Activated B cell treated with CpG ODN at 0.5 μM for 24 hours (primary cell): ENCODE results near the gene PANK4. TPM values are rescaled to one million over a fixed set of nuclear protein-coding genes. Genes with fewer than 3 reads are reported as not detected.

Experiments
- ATAC-seq: fragments of 200-7000 bp; cut with Tn5 transposase; one replicate; pipeline ENCODE4 v1.10.0; 2021; ENCODE audit warnings: low read depth, mild to moderate bottlenecking, moderate library complexity
- CTCF ChIA-PET: fragments of 350-600 bp; sonication (Branson Sonifier 250); formaldehyde crosslinking; loops from one replicate; lab custom pipeline; 2021; ENCODE audit warnings: antibody characterized with exemption; lab: Charles Lee
- POLR2A ChIA-PET: fragments of 350-600 bp; sonication (Branson Sonifier 250); formaldehyde crosslinking; loops from one replicate; lab custom pipeline; 2021; ENCODE audit warnings: antibody characterized with exemption; lab: Charles Lee
- DNase-seq: peaks from one replicate; pipeline ENCODE4 v3.0.0; 2022
- H3K27ac Mint-ChIP-seq: one replicate; pipeline ENCODE4 v1.8.0; 2020; ENCODE audit warnings: mixed read lengths
- H3K27me3 Mint-ChIP-seq: one replicate; pipeline ENCODE4 v1.8.0; 2021; ENCODE audit warnings: mixed read lengths
- H3K36me3 Mint-ChIP-seq: one replicate; pipeline ENCODE4 v1.8.0; 2021; ENCODE audit warnings: low read depth, mixed read lengths
- H3K4me1 Mint-ChIP-seq: one replicate; pipeline ENCODE4 v1.8.0; 2021; ENCODE audit warnings: mixed read lengths
- H3K4me3 Mint-ChIP-seq: one replicate; pipeline ENCODE4 v1.8.0; 2020; ENCODE audit warnings: mild to moderate bottlenecking, mixed read lengths
- H3K9me3 Mint-ChIP-seq: one replicate; pipeline ENCODE4 v1.8.0; 2020; ENCODE audit warnings: mixed read lengths
- CTCF ChIP-seq: fragments of 200-600 bp; IDR thresholded peaks from one replicate; pipeline ENCODE4 v1.8.0; 2022; ENCODE audit warnings: antibody characterized with exemption, mild to moderate bottlenecking
- intact Hi-C: fragments of 100-400 bp; cut with micrococcal nuclease; formaldehyde crosslinking; loops from one replicate; pipeline ENCODE4 v1.15.1; 2024
- total RNA-seq: library from RNA; stranded (reverse); gene quantifications from 2 replicates; pipeline ENCODE4 v1.2.3, GENCODE V29; 2022

The PANK4 gene
- total RNA-seq, 1 donor from 2014 or later: 54.0 TPM

- peaks cover 17% of the 10 kb centered on the region for H3K4me1 Mint-ChIP-seq
- no peak overlapping the region for H3K4me3 Mint-ChIP-seq
- H3K36me3 Mint-ChIP-seq: no peaks in the 10 kb centered on the region
- no peak overlapping the region for H3K27ac Mint-ChIP-seq
- no peaks in the 10 kb centered on the region for H3K9me3 Mint-ChIP-seq
- peaks cover 6% of the 10 kb centered on the region for H3K27me3 Mint-ChIP-seq
- intact Hi-C loops: no loop called here
- ATAC-seq (peak; percentile 67), DNase-seq (no peak)
- ChIA-PET CTCF (interaction anchor here (0.9 kb wide), 1 partner anchor 94 kb away, joined by 3 read pairs; no protein-coding TSS in a partner anchor), POLR2A (no interaction called here)
- TF ChIP-seq CTCF: no peak
These were observed 59.3 kb downstream of the PANK4 start for GRCh38 chr1:2466958-2467554.

GRCh38 chr1:2466270-2466665 lies 60.1 kb downstream of the PANK4 start:
- H3K36me3 Mint-ChIP-seq: no peaks in the 10 kb centered on the region
- ChIA-PET POLR2A (no interaction called here), CTCF (interaction anchor here (0.9 kb wide), 1 partner anchor 95 kb away, joined by 3 read pairs; no protein-coding TSS in a partner anchor)
- no peaks in the 10 kb centered on the region for H3K9me3 Mint-ChIP-seq
- no peak for DNase-seq
- intact Hi-C loops: no loop called here
- H3K27me3 Mint-ChIP-seq: peaks cover 6% of the 10 kb centered on the region
- peaks cover 17% of the 10 kb centered on the region for H3K4me1 Mint-ChIP-seq
- no peak for ATAC-seq
- no peak overlapping the region for H3K4me3 Mint-ChIP-seq
- no peak overlapping the region for H3K27ac Mint-ChIP-seq
- TF ChIP-seq CTCF: no peak

- DNase-seq (no peak), ATAC-seq (no peak)
- CTCF ChIA-PET: no interaction called here
- H3K27ac Mint-ChIP-seq: no peak overlapping the region
- no peaks in the 10 kb centered on the region for H3K9me3 Mint-ChIP-seq
- TF ChIP-seq CTCF: no peak
- H3K4me3 Mint-ChIP-seq: no peak overlapping the region
- H3K36me3 Mint-ChIP-seq: no peaks in the 10 kb centered on the region
- POLR2A ChIA-PET: no interaction called here
- peaks cover 11% of the 10 kb centered on the region for H3K4me1 Mint-ChIP-seq
- intact Hi-C loops: no loop called here
- H3K27me3 Mint-ChIP-seq: peaks cover 6% of the 10 kb centered on the region
These were observed 60.8 kb downstream of the PANK4 start for GRCh38 chr1:2465371-2466269.

GRCh38 chr1:2463396-2463795 lies 63.0 kb downstream of the PANK4 start:
- CTCF ChIA-PET: no interaction called here
- POLR2A ChIA-PET: no interaction called here
- no peak for DNase-seq
- H3K27me3 Mint-ChIP-seq: peaks cover 6% of the 10 kb centered on the region
- ATAC-seq: no peak
- H3K36me3 Mint-ChIP-seq: no peaks in the 10 kb centered on the region
- intact Hi-C loops: no loop called here
- no peak overlapping the region for H3K4me3 Mint-ChIP-seq
- H3K27ac Mint-ChIP-seq: no peak overlapping the region
- H3K4me1 Mint-ChIP-seq: peaks cover 2% of the 10 kb centered on the region
- no peak for TF ChIP-seq CTCF
- H3K9me3 Mint-ChIP-seq: no peaks in the 10 kb centered on the region

GRCh38 chr1:2462819-2463218 lies 63.6 kb downstream of the PANK4 start:
- no peak overlapping the region for H3K4me3 Mint-ChIP-seq
- no peaks in the 10 kb centered on the region for H3K9me3 Mint-ChIP-seq

More at GRCh38 chr1:2462819-2463218, 63.6 kb downstream of the PANK4 start:
- intact Hi-C loops: no loop called here
- ChIA-PET CTCF (no interaction called here), POLR2A (no interaction called here)
- ATAC-seq (no peak), DNase-seq (no peak)
- Mint-ChIP-seq H3K27me3 (peaks cover 6% of the 10 kb centered on the region), H3K36me3 (no peaks in the 10 kb centered on the region), H3K27ac (no peak overlapping the region), H3K4me1 (peaks cover 2% of the 10 kb centered on the region)
- TF ChIP-seq CTCF: no peak
